GM23248 (cell line): ENCODE results near the gene ARHGAP24. TPM values are rescaled to one million over a fixed set of nuclear protein-coding genes. Genes with fewer than 3 reads are reported as not detected.

Experiments
- DNase-seq: peaks from one replicate; pipeline ENCODE4 v3.0.0-alpha.2; 2015
- H2AFZ ChIP-seq: fragments of 200-600 bp; sonication (generic); 2 replicates; pipeline ENCODE4 v1.6.1; 2016; ENCODE audit warnings: antibody characterized with exemption
- H3F3A ChIP-seq: fragments of 200-600 bp; sonication (generic); 2 replicates; pipeline ENCODE4 v1.6.1; 2016; ENCODE audit warnings: mild to moderate bottlenecking, antibody characterized with exemption, mixed run types; ENCODE audit not compliant: insufficient read depth
- H3K27ac ChIP-seq: fragments of 200-600 bp; sonication (generic); 2 replicates; pipeline ENCODE4 v1.5.1; 2016; ENCODE audit warnings: mild to moderate bottlenecking
- H3K27me3 ChIP-seq: fragments of 200-600 bp; sonication (generic); replicated peaks from 2 replicates; pipeline ENCODE4 v1.6.1; 2016; ENCODE audit warnings: mild to moderate bottlenecking; ENCODE audit not compliant: insufficient read depth
- H3K36me3 ChIP-seq: fragments of 200-600 bp; sonication (generic); 2 replicates; pipeline ENCODE4 v1.6.1; 2016; ENCODE audit warnings: low read depth, mild to moderate bottlenecking
- H3K4me1 ChIP-seq: fragments of 200-600 bp; sonication (generic); 2 replicates; pipeline ENCODE4 v1.6.1; 2016; ENCODE audit warnings: mild to moderate bottlenecking; ENCODE audit not compliant: insufficient read depth
- H3K4me2 ChIP-seq: fragments of 200-600 bp; sonication (generic); one replicate; pipeline ENCODE4 v1.6.1; 2016; ENCODE audit warnings: mild to moderate bottlenecking; ENCODE audit not compliant: unreplicated experiment
- H3K4me3 ChIP-seq: fragments of 200-600 bp; sonication (generic); 2 replicates; pipeline ENCODE4 v1.5.1; 2016; ENCODE audit warnings: mild to moderate bottlenecking
- H3K79me2 ChIP-seq: fragments of 200-600 bp; sonication (generic); 2 replicates; pipeline ENCODE4 v1.6.1; 2016; ENCODE audit warnings: mild to moderate bottlenecking; ENCODE audit not compliant: insufficient read depth
- H3K9ac ChIP-seq: fragments of 200-600 bp; sonication (generic); 2 replicates; pipeline ENCODE4 v1.6.1; 2016; ENCODE audit warnings: mild to moderate bottlenecking
- H3K9me2 ChIP-seq: fragments of 200-600 bp; sonication (generic); 2 replicates; pipeline ENCODE4 v1.6.1; 2016; ENCODE audit warnings: mixed run types, mild to moderate bottlenecking, moderate library complexity; ENCODE audit not compliant: insufficient read depth
- H3K9me3 ChIP-seq: fragments of 200-600 bp; sonication (generic); one replicate; pipeline ENCODE4 v1.6.1; 2017; ENCODE audit warnings: low read depth
- H4K20me1 ChIP-seq: fragments of 200-600 bp; sonication (generic); 2 replicates; pipeline ENCODE4 v1.6.0; 2016; ENCODE audit not compliant: insufficient read depth
- EZH2 ChIP-seq: fragments of 200-600 bp; sonication (generic); IDR thresholded peaks from 2 replicates; pipeline ENCODE4 v1.6.1; 2018; ENCODE audit warnings: antibody characterized with exemption, mild to moderate bottlenecking; ENCODE audit not compliant: insufficient read depth, poor library complexity, severe bottlenecking
- EZH2phosphoT487 ChIP-seq: fragments of 200-600 bp; sonication (generic); IDR thresholded peaks from 2 replicates; pipeline ENCODE4 v1.6.1; 2018; ENCODE audit warnings: antibody characterized with exemption, moderate library complexity, mild to moderate bottlenecking, low read depth; ENCODE audit not compliant: insufficient read depth
- WGBS, 2 experiments: methylation state at CpG; one replicate each; pipeline ENCODE4 v1.1.6; 2015 to 2017; ENCODE audit warnings: low lambda C conversion rate in 2 of 2, low coverage in 1 of 2; ENCODE audit errors: missing lambda C conversion rate in 2 of 2; 5-methylcytosine and 5-hydroxymethylcytosine counted together
- in situ Hi-C: fragments of 300-500 bp; cut with MboI; formaldehyde crosslinking; loops from 2 replicates; pipeline ENCODE4 v1.15.0; 2020
- polyA plus RNA-seq: library from polyadenylated mRNA; unstranded; fragments of >200 nt; fragmentation: Nextera tagmentation; extraction: Ambion mirVana; gene quantifications from 2 replicates; pipeline ENCODE4 v1.2.1, GENCODE V29; 2016
- total RNA-seq: library from RNA; depleted of rRNA; stranded (reverse); fragments of >200 nt; shearing (Covaris generic); gene quantifications from 2 replicates; pipeline ENCODE4 v1.2.3, GENCODE V29; 2014

Gene ARHGAP24
- total and polyA plus RNA-seq, 2 experiments from 2014 or later: 24.1 to 31.6 TPM

DNA sequence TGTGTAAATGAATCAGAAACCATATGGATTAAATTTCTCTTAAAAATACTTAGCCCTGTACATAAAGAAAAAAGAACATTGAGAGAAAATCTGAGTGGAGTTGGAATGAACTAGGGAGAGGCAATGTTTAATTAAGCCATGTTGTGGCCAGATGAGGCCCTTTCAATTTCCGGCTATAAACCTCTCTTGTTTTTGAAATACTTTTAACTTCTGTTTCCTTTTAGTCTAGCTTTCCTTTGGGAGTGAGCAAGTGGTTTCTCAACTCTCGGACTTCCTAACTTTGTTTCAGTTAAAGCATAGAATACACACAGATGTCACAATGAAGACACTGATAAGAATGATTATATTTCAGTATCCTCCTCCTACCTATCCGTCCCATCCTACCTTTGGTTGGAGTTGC lies 197.2 kb downstream of the ARHGAP24 start:
- no peak overlapping the region for H3K9ac ChIP-seq
- 0 out of 2 replicates have a peak overlapping the region, but pooled peaks have one; percentile 5 for H2AFZ ChIP-seq
- H3K4me2 ChIP-seq: no peak overlapping the region
- no peaks in the 10 kb centered on the region for H3K9me3 ChIP-seq
- no peak for TF ChIP-seq EZH2
- TF ChIP-seq EZH2phosphoT487: no peak
- H3K4me3 ChIP-seq: no peak overlapping the region
- DNase-seq: peak; percentile 5
- H3K79me2 ChIP-seq: no peaks in the 10 kb centered on the region
- in situ Hi-C loops: no loop called here
- H3K27ac ChIP-seq: no peak overlapping the region
- no peaks in the 10 kb centered on the region for H3F3A ChIP-seq
- no peaks in the 10 kb centered on the region for H3K9me2 ChIP-seq
- no peaks in the 10 kb centered on the region for H4K20me1 ChIP-seq
- H3K36me3 ChIP-seq: no peaks in the 10 kb centered on the region
- no peaks in the 10 kb centered on the region for H3K4me1 ChIP-seq
- WGBS, 2 experiments: 42 to 56% methylated on average over 3 of the region's 3 CpGs
- H3K27me3 ChIP-seq: no peaks in the 10 kb centered on the region

DNA sequence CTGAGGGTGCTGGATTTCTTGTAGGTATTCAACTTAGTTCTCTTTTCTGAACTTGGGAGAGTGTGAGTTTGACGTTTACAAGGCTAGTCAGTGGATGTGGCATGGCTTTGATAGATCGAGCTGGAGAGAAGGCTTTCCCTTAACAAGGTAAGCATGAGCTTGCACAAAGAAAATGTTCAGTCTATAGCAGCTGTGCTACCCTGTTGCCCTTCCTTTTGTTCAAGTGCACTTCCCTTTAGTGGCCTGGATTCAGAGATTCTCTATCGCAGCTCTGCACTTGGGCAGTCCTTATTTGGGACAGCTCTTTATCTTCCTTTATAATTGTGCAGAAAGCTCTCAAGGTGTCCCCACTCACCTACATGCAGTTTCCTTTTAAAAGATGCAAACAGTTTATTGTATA lies 198.0 kb downstream of the ARHGAP24 start:
- in situ Hi-C loops: no loop called here

DNA sequence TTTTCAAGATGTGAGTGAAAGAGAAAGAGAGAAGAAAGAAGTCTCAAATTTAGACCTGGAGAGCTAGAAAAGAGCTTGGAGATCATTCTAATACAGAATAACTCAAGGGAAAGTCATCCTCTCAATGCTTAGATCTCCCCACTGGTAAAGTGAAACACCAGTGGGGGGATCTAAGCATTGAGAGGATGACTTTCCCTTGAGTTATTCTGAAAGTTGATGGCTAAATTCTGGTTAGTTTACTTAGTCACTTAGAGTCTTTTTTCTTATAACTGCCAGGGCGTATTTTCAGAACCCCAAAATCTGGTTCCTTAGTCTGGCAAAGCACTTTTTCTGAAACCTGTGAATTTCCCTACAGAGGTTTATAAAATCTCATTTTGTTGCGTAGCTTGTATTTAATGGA lies 198.6 kb downstream of the ARHGAP24 start:
- Histone ChIP-seq H3K9me3 (no peaks in the 10 kb centered on the region), H3K4me2 (no peak overlapping the region), H3K4me3 (no peak overlapping the region), H2AFZ (no peak overlapping the region), H3F3A (no peaks in the 10 kb centered on the region), H3K4me1 (no peaks in the 10 kb centered on the region), H4K20me1 (no peaks in the 10 kb centered on the region), H3K79me2 (no peaks in the 10 kb centered on the region), H3K36me3 (no peaks in the 10 kb centered on the region), H3K9ac (no peak overlapping the region), H3K27me3 (no peaks in the 10 kb centered on the region), H3K9me2 (no peaks in the 10 kb centered on the region), H3K27ac (no peak overlapping the region)
- TF ChIP-seq EZH2 (no peak), EZH2phosphoT487 (no peak)
- in situ Hi-C loops: no loop called here
- DNase-seq: no peak
- WGBS, 2 experiments: 97 to 100% methylated on average over 2 of the region's 2 CpGs

More for the DNA sequence above, 198.0 kb downstream of the ARHGAP24 start:
- no peak overlapping the region for H2AFZ ChIP-seq
- H3K27ac ChIP-seq: no peak overlapping the region
- no peaks in the 10 kb centered on the region for H3K79me2 ChIP-seq
- no peak for DNase-seq
- H3K36me3 ChIP-seq: no peaks in the 10 kb centered on the region
- no peaks in the 10 kb centered on the region for H3K4me1 ChIP-seq
- H4K20me1 ChIP-seq: no peaks in the 10 kb centered on the region
- no peaks in the 10 kb centered on the region for H3K27me3 ChIP-seq
- no peaks in the 10 kb centered on the region for H3K9me2 ChIP-seq
- no peaks in the 10 kb centered on the region for H3K9me3 ChIP-seq
- H3K4me3 ChIP-seq: no peak overlapping the region
- TF ChIP-seq EZH2phosphoT487 (no peak), EZH2 (no peak)
- H3K9ac ChIP-seq: no peak overlapping the region
- no peaks in the 10 kb centered on the region for H3F3A ChIP-seq
- WGBS, 2 experiments: 81 to 92% methylated on average over 3 of the region's 3 CpGs
- H3K4me2 ChIP-seq: no peak overlapping the region

DNA sequence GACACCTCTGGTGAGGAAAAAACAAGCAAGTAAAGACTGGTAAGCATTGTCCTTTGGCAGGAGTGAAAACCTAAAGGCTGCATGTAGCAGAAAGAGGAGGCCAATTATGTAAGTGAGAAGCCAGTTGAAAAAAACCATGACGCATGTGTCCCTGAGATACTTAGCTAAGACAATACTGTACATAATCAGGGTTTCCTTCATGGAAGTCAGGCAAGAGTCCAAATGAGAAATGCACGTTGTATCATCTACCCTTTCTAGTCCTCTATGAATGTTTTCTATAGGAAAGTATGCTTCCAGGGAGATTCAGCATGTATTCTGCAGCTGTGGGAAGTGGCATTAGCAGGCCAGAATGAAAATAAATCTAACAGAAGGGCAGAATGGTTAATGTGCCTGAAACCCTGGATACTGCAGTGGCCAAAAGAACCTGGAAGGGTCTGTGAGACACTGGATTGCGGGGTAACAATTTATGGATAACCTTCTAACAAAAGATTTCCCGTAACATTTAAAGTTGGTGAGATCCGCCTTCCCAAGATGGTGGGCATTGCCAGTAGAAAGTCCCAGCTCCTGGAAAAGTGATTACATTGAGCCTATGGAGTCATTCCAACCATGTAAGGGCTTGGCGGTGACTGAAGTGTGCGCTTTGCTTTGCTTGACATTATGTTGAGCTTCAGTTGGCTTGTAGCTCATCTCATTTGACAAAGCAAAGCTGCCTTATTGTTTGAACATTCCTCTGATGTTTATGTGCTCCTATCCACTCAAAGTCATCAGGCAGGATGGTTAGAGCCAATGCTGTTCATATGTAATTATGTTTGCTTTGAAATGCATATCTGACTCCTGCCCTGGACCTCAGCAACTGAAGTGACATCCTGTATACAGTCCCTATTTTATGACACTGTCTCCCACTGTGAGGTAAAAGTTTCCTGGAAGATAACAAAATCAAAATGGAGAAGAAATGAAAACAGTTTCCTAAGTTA lies 200.4 kb downstream of the ARHGAP24 start:
- TF ChIP-seq EZH2phosphoT487 (no peak), EZH2 (no peak)
- H3K9ac ChIP-seq: no peak overlapping the region
- H3F3A ChIP-seq: no peaks in the 10 kb centered on the region
- no peak overlapping the region for H3K4me3 ChIP-seq
- H3K4me2 ChIP-seq: no peak overlapping the region
- in situ Hi-C loops: no loop called here
- H3K27me3 ChIP-seq: no peaks in the 10 kb centered on the region
- H3K79me2 ChIP-seq: no peaks in the 10 kb centered on the region
- 97 to 99% methylated on average over 7 of the region's 7 CpGs for WGBS, 2 experiments
- H3K9me2 ChIP-seq: no peaks in the 10 kb centered on the region
- no peaks in the 10 kb centered on the region for H3K9me3 ChIP-seq
- H3K36me3 ChIP-seq: no peaks in the 10 kb centered on the region
- no peaks in the 10 kb centered on the region for H4K20me1 ChIP-seq
- no peaks in the 10 kb centered on the region for H3K4me1 ChIP-seq
- H2AFZ ChIP-seq: no peak overlapping the region
- no peak overlapping the region for H3K27ac ChIP-seq
- no peak for DNase-seq
